ENCODE results near the gene GLI3. TPM values are rescaled to one million over a fixed set of nuclear protein-coding genes. Genes with fewer than 3 reads are reported as not detected.
A peak's percentile ranks its signal among the peaks of the same experiment; 100 is the strongest.

Gene GLI3
- total and polyA plus RNA-seq, 2 of the 4 experiments (the other 2 are of a cell fraction): 1.3 to 3.9 TPM

DNA sequence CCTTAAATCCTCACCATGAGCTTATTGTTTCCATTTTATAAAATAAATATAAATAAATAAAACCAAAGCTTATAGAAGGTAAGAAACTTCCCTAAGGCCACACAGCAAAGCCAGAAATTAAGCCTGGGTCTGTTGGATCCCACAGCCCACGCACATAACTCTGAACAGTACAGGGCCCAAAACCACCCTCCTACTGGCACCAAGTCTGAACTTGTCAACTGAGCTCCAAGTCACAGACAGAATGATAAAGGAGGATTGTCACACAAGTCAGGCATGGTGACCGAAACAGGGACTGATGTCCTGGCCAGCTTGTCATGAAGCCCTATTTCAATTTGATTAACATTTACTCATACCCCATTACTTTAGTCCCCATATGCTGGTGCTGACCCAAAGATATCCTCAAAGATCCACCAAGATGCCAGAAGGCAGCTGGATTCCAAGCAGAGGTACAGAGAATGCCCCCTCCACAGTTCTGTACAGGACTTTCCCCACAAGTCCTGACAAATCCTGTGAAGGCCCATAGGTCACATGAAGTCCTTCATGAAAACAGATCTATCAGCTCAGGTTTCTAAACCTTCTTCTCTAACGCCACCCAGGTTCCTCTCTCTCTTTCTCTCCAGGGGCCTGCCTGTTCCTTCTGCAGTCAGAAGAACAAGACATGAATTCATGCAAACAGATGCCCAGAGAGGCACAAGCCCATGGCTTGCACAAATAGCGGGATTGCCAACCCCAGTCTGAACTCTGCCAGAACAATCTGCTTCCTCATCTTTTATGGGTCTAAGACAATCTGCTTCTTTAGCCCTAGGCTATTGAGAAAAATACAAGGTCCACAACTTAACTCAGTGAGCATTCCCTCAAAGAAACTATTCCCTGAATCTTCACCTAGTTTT lies 60.9 kb downstream of the GLI3 start (continued):
- no peak for TF ChIP-seq SMC3 (IDR thresholded peaks at IDR 0.05; ENCODE audit: low read depth, low read length)

DNA sequence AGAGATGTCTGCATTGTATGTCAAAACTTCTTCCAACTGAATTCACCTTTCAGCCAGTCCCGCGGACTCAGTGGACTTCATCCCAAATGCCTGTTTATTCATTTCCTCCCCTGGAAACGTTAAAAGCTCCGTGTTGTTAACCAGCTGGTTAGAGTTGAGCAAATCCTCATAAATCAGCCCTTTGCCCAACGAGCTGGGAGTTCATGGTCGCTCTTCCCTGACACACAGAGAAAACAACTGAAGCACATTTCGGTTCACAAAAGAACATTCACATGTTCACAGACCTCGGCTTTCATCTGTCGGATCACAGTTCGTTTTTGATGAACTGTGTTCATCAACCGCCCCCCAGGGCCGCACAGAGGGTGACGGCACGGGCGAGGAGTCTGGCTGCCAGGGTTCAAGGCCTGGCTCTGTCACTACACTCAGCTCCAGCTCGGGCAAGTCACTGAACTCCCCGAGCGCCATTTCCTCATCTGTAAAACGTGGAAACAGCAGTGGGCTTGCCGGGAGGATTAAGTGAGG lies 62.6 kb downstream of the GLI3 start:
- POLR2A ChIA-PET (ENCODE audit: unreplicated experiment): no interaction called here
- Histone ChIP-seq H3K4ac (ENCODE audit: low read depth, low read length) (no peak overlapping the region), H4K20me1 (ENCODE audit: insufficient read depth, low read length) (peaks cover 14% of the 10 kb centered on the region), H2AK9ac (replicated peaks; ENCODE audit: low read depth, low read length, poor library complexity) (no peak overlapping the region), H2BK5ac (ENCODE audit: low read depth, low read length, poor library complexity, severe bottlenecking) (no peak overlapping the region), H4K8ac (ENCODE audit: low read depth in 2 of 2, low read length in 2 of 2) (no peak overlapping the region), H3K56ac (ENCODE audit: extremely low read depth, insufficient read depth, low read length) (no peak overlapping the region; the same call in 1 of the 2 replicates), H3K9ac (ENCODE audit: low read depth, low read length) (no peak overlapping the region), H2BK120ac (ENCODE audit: low read depth, low read length) (no peak overlapping the region), H3K9me1 (ENCODE audit: insufficient read depth, low read length) (no peaks in the 10 kb centered on the region; the same call in 1 of the 2 replicates), H3K36me3 (ENCODE audit: control insufficient read depth, insufficient read depth, low read length) (peaks cover 5% of the 10 kb centered on the region; the same call in 1 of the 2 replicates), H3K14ac (replicated peaks; ENCODE audit: low read depth, low read length) (0 out of 2 replicates have a peak overlapping the region, but pooled peaks have one; percentile 4), H3K4me2 (ENCODE audit: low read depth, low read length) (no peak overlapping the region; the same call in 1 of the 2 replicates), H3K9me3 (ENCODE audit: control insufficient read depth, insufficient read depth, low read length) (no peaks in the 10 kb centered on the region), H2BK20ac (ENCODE audit: low read depth, low read length) (no peak overlapping the region), H2AK5ac (ENCODE audit: low read depth, low read length) (no peak overlapping the region), H3K27ac (ENCODE audit: insufficient read depth, low read length) (no peak overlapping the region), H3K4me1 (ENCODE audit: control insufficient read depth, insufficient read depth, low read length) (peaks cover 8% of the 10 kb centered on the region), H3K23ac (ENCODE audit: low read depth, low read length) (no peak overlapping the region; the same call in 1 of the 2 replicates), H3K18ac (ENCODE audit: low read depth, low read length) (no peak overlapping the region; the same call in 1 of the 2 replicates), H3K79me1 (ENCODE audit: low read depth in 1 of 2, low read length in 2 of 2) (peaks cover 10 to 15% of the 10 kb centered on the region in 2 experiments), H3K4me3 (ENCODE audit: insufficient read depth, low read depth, low read length) (no peak overlapping the region), H2BK15ac (ENCODE audit: low read depth, low read length) (no peak overlapping the region), H4K5ac (ENCODE audit: low read depth, low read length) (no peak overlapping the region), H3K27me3 (ENCODE audit: control insufficient read depth, insufficient read depth, low read length) (no peaks in the 10 kb centered on the region), H2AFZ (replicated peaks; ENCODE audit: low read length, poor library complexity) (no peak overlapping the region), H4K91ac (ENCODE audit: insufficient read depth, low read depth, low read length) (no peak overlapping the region)
- ATAC-seq (ENCODE audit: low read depth): no peak
- in situ Hi-C loops (cut with MboI; ENCODE audit: low sequenced_read_pairs): no loop called here
- dilution Hi-C loops (cut with HindIII; ENCODE audit: low sequenced_read_pairs, unreplicated experiment): no loop called here
- CTCF ChIA-PET: interaction anchor here (0.8 kb wide), 1 partner anchor 11 kb away, joined by 3 read pairs; no protein-coding TSS in a partner anchor
- DNase-seq: peak; percentile 23
- TF ChIP-seq, protein P1, sequence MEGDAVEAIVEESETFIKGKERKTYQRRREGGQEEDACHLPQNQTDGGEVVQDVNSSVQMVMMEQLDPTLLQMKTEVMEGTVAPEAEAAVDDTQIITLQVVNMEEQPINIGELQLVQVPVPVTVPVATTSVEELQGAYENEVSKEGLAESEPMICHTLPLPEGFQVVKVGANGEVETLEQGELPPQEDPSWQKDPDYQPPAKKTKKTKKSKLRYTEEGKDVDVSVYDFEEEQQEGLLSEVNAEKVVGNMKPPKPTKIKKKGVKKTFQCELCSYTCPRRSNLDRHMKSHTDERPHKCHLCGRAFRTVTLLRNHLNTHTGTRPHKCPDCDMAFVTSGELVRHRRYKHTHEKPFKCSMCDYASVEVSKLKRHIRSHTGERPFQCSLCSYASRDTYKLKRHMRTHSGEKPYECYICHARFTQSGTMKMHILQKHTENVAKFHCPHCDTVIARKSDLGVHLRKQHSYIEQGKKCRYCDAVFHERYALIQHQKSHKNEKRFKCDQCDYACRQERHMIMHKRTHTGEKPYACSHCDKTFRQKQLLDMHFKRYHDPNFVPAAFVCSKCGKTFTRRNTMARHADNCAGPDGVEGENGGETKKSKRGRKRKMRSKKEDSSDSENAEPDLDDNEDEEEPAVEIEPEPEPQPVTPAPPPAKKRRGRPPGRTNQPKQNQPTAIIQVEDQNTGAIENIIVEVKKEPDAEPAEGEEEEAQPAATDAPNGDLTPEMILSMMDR (conservative IDR thresholded peaks at IDR 0.05; ENCODE audit: low read depth, low read length): no peak
- no peak for TF ChIP-seq RAD21 (IDR thresholded peaks at IDR 0.05; ENCODE audit: low read length)
- no peak for TF ChIP-seq NFE2L2 (IDR thresholded peaks at IDR 0.05; ENCODE audit: low read depth, low read length)
- TF ChIP-seq, protein P2, sequence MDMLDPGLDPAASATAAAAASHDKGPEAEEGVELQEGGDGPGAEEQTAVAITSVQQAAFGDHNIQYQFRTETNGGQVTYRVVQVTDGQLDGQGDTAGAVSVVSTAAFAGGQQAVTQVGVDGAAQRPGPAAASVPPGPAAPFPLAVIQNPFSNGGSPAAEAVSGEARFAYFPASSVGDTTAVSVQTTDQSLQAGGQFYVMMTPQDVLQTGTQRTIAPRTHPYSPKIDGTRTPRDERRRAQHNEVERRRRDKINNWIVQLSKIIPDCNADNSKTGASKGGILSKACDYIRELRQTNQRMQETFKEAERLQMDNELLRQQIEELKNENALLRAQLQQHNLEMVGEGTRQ (IDR thresholded peaks at IDR 0.05; ENCODE audit: low read depth, low read length): no peak
- no peak for TF ChIP-seq MAZ (IDR thresholded peaks at IDR 0.05; ENCODE audit: borderline replicate concordance, low read depth, low read length)
- no peak for TF ChIP-seq SMC3 (IDR thresholded peaks at IDR 0.05; ENCODE audit: low read depth, low read length)
- BruUV-seq (replicated peaks): no TSS peak
- intact Hi-C loops (cut with micrococcal nuclease): no loop called here
- 44% methylated on average over 15 of the region's 20 CpGs; no CpG with 5 or more reads in 1 of the 2 experiments for WGBS, 2 experiments (ENCODE audit: extremely low coverage in 2 of 2, insufficient read length in 1 of 2)

Measured in IMR-90 (cell line).